ENCODE measurements around the gene AIMP2.
"Not testable (repeated sequence)": the region's sequence is repeated elsewhere in the genome, so short reads cannot be mapped to it uniquely, and the experiment has no call there.

AIMP2 gene

GRCh38 chr7:6008668-6009611, at the start of gene AIMP2, which contains the start of gene PMS2:
Gene AIMP2, plus strand, starts transcription at chr7:6009272. Its CDS starts 92 bp downstream, at chr7:6009364.
Gene PMS2, minus strand, starts transcription at chr7:6009049. Its CDS starts 30 bp downstream, at chr7:6009019.
- DNase-seq, result peak; percentile 99

GRCh38 chr7:5963205-5963604, 45.9 kb upstream of the AIMP2 start:
- DNase-seq, result not testable (repeated sequence)

- DNase-seq, result not testable (repeated sequence)
Observed at GRCh38 chr7:5963810-5964209, 45.3 kb upstream of the AIMP2 start.

GRCh38 chr7:5970347-5970911, 38.6 kb upstream of the AIMP2 start, which contains the start of gene RSPH10B:
Gene RSPH10B, minus strand, starts transcription at chr7:5970689. Its CDS starts 3,573 bp downstream, at chr7:5967116.
- DNase-seq, result not testable (repeated sequence)

- not testable (repeated sequence) for DNase-seq
Observed at GRCh38 chr7:5973580-5973979, 35.5 kb upstream of the AIMP2 start.

- not testable (repeated sequence) for DNase-seq
Observed at GRCh38 chr7:5979680-5980314, 29.3 kb upstream of the AIMP2 start.

- not testable (repeated sequence) for DNase-seq
Observed at GRCh38 chr7:5987061-5987460, 22.0 kb upstream of the AIMP2 start.

GRCh38 chr7:5997210-5997808, 11.8 kb upstream of the AIMP2 start:
- DNase-seq, result peak; percentile 59

GRCh38 chr7:6007386-6007785, 1.7 kb upstream of the AIMP2 start:
- DNase-seq, result no peak

- not testable (repeated sequence) for DNase-seq
Observed at GRCh38 chr7:6007835-6008590, 1.1 kb upstream of the AIMP2 start.

GRCh38 chr7:6010370-6010769, 1.3 kb downstream of the AIMP2 start:
- DNase-seq, result not testable (repeated sequence)

- no peak for DNase-seq
Observed at GRCh38 chr7:6011541-6011940, 2.5 kb downstream of the AIMP2 start.

GRCh38 chr7:6012355-6013104, 3.5 kb downstream of the AIMP2 start:
- no peak for DNase-seq

- no peak for DNase-seq
Observed at GRCh38 chr7:6015917-6016652, 7.0 kb downstream of the AIMP2 start.

- no peak for DNase-seq
Observed at GRCh38 chr7:6016653-6016966, 7.5 kb downstream of the AIMP2 start.

- peak; percentile 82 for DNase-seq
Observed at GRCh38 chr7:6020371-6021286, 11.6 kb downstream of the AIMP2 start.

- DNase-seq, result no peak
Observed at GRCh38 chr7:6022707-6023106, 13.6 kb downstream of the AIMP2 start.

GRCh38 chr7:6023974-6024435, 14.9 kb downstream of the AIMP2 start:
- DNase-seq, result no peak

- no peak for DNase-seq
Observed at GRCh38 chr7:6026011-6026819, 17.1 kb downstream of the AIMP2 start.
